Endothelial cell of umbilical vein (primary cell): ENCODE results near the gene PNMA1.

ENCODE experiments used
- POLR2A ChIP-seq: IDR thresholded peaks from 2 replicates; pipeline ENCODE4 v1.6.1; 2012; ENCODE audit warnings: low read depth, mild to moderate bottlenecking, control low read depth, low read length
- TF ChIP-seq, protein P1 (sequence below), 2 donors: IDR thresholded peaks; 1 replicate in 1 of 2; 2 replicates in 1 of 2; pipeline ENCODE4 v1.5.1; 2011; ENCODE audit warnings: low read length in 2 of 2, mild to moderate bottlenecking in 2 of 2, moderate library complexity in 2 of 2, control low read depth in 1 of 2, inconsistent platforms in 1 of 2, low read depth in 1 of 2; ENCODE audit not compliant: insufficient read depth in 1 of 2; ENCODE audit errors: extremely low read depth in 1 of 2

DNA sequence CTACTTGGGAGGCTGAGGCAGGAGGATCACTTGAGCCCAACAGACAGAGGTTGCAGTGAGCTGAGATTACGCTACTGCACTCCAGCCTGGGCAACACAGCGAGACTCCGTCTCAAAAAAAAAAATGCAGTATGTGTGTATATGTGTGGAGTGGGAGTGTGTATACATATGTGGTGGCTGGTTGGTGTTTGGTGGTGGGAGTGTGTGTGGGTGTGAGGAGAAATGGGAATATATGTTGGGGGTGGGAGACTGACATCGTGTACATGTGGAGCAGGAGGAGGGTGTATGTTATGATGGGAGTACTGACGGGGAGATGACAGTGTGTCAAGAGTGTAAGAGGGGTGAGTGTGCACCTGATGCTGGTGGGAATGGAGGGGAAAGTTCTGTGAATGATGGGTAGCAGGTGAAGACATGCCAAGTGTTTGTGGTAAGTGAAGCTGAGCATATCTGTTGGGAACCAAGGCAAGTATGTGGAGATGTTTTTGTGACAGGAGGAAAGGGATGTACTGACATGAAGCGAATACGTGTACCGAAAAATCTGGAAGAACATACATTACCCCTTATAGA, 4.2 kb downstream of the PNMA1 start:
- TF ChIP-seq POLR2A = no peak
- TF ChIP-seq, protein P1, sequence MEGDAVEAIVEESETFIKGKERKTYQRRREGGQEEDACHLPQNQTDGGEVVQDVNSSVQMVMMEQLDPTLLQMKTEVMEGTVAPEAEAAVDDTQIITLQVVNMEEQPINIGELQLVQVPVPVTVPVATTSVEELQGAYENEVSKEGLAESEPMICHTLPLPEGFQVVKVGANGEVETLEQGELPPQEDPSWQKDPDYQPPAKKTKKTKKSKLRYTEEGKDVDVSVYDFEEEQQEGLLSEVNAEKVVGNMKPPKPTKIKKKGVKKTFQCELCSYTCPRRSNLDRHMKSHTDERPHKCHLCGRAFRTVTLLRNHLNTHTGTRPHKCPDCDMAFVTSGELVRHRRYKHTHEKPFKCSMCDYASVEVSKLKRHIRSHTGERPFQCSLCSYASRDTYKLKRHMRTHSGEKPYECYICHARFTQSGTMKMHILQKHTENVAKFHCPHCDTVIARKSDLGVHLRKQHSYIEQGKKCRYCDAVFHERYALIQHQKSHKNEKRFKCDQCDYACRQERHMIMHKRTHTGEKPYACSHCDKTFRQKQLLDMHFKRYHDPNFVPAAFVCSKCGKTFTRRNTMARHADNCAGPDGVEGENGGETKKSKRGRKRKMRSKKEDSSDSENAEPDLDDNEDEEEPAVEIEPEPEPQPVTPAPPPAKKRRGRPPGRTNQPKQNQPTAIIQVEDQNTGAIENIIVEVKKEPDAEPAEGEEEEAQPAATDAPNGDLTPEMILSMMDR (IDR thresholded peaks at IDR 0.05; ENCODE audit: extremely low read depth in 1 of 2, insufficient read depth in 1 of 2, low read depth in 1 of 2, low read length in 2 of 2) = no peak
